ENCODE data around the gene WNT3. TPM values are rescaled to one million over a fixed set of nuclear protein-coding genes. Genes with fewer than 3 reads are reported as not detected.

WNT3 gene
- total RNA-seq, 1 experiment from 2014 or later: 8.8 TPM

DNA sequence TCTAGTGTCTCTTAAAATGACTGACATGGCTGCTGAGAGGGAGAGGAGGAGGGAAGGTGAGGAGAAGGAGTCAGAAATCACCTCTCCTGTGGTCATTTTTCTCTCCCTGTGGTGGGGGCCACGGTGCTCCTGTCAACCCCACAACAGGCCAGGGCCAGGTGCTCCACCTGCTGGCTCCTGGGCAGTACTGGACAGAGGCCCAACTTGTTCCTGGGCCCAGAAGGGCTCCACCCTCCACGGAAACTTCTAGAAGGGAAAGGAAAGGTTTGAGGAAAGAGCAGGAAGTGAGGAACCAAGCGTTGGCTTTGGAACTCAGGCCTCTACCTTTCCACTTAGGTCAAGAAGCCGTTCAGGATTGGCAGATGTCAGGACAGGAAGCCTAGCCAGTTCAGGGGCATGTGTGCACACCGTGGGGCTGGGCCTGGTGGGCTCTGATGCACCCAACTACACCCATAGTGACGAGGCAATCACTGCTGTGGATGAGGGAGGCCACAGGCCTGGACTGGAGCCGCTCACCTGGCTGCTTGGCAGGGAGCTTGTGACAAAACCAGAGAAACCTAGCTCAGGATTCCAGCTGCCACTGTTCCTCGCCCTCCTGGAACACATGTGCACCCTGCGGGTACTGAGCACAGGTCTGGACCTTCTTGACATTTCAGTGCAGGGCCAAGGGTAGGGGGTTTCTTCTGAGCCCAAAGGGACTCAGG lies 36.1 kb downstream of the WNT3 start:
- peaks cover 15% of the 10 kb centered on the region for H3K4me1 ChIP-seq
- ChIA-PET POLR2A (no interaction called here), CTCF (interaction anchor here (0.8 to 1.2 kb wide), 2 partner anchors 19 to 29 kb away, joined by 3 read pairs; no protein-coding TSS in a partner anchor)
- Mint-ChIP-seq H3K9me3 (ENCODE audit: unreplicated experiment) (no peaks in the 10 kb centered on the region), H3K27me3 (ENCODE audit: insufficient read depth, unreplicated experiment) (no peaks in the 10 kb centered on the region), H3K4me3 (ENCODE audit: unreplicated experiment) (no peak overlapping the region), H3K27ac (ENCODE audit: unreplicated experiment) (peak overlapping the region; percentile 80), H3K4me1 (ENCODE audit: low read depth, unreplicated experiment) (peaks cover 7% of the 10 kb centered on the region), H3K36me3 (ENCODE audit: insufficient read depth, unreplicated experiment) (no peaks in the 10 kb centered on the region)
- intact Hi-C loops (cut with micrococcal nuclease; ENCODE audit: unreplicated experiment): no loop called here
- H3K36me3 ChIP-seq (ENCODE audit: control insufficient read depth, insufficient read depth, low read length): no peaks in the 10 kb centered on the region
- H3K4me3 ChIP-seq (ENCODE audit: low read depth, low read length): no peak overlapping the region
- no TSS peak for BruUV-seq (replicated peaks)
- TF ChIP-seq CTCF (IDR thresholded peaks at IDR 0.05; ENCODE audit: insufficient read depth in 1 of 2, low read depth in 1 of 2, low read length in 1 of 2, severe bottlenecking in 1 of 2, unreplicated experiment in 1 of 2): peak; percentile 91 to 95
- no peaks in the 10 kb centered on the region for H3K9me3 ChIP-seq
- peak; percentile 74 to 82 for DNase-seq
- H3K27me3 ChIP-seq (replicated peaks; ENCODE audit: control insufficient read depth, insufficient read depth, low read length): no peaks in the 10 kb centered on the region

- H3K4me1 Mint-ChIP-seq (ENCODE audit: low read depth, unreplicated experiment): peaks cover 7% of the 10 kb centered on the region
These were observed 38.5 kb downstream of the WNT3 start for GRCh38 chr17:46780003-46780373.

More at GRCh38 chr17:46780003-46780373, 38.5 kb downstream of the WNT3 start:
- no peaks in the 10 kb centered on the region for H3K9me3 Mint-ChIP-seq (ENCODE audit: unreplicated experiment)
- no peak for DNase-seq
- H3K36me3 Mint-ChIP-seq (ENCODE audit: insufficient read depth, unreplicated experiment): no peaks in the 10 kb centered on the region
- H3K27me3 ChIP-seq (replicated peaks; ENCODE audit: control insufficient read depth, insufficient read depth, low read length): no peaks in the 10 kb centered on the region
- H3K9me3 ChIP-seq: no peaks in the 10 kb centered on the region
- H3K4me3 ChIP-seq (ENCODE audit: low read depth, low read length): no peak overlapping the region
- no peak overlapping the region for H3K27ac Mint-ChIP-seq (ENCODE audit: unreplicated experiment)
- no peaks in the 10 kb centered on the region for H3K27me3 Mint-ChIP-seq (ENCODE audit: insufficient read depth, unreplicated experiment)
- POLR2A ChIA-PET: no interaction called here
- no peak for TF ChIP-seq CTCF (IDR thresholded peaks at IDR 0.05; ENCODE audit: insufficient read depth in 1 of 2, low read depth in 1 of 2, low read length in 1 of 2, severe bottlenecking in 1 of 2, unreplicated experiment in 1 of 2)
- BruUV-seq (replicated peaks): no TSS peak
- intact Hi-C loops (cut with micrococcal nuclease; ENCODE audit: unreplicated experiment): loop anchor here (2.0 kb wide), 1 partner anchor 31 kb away; no protein-coding TSS in a partner anchor
- CTCF ChIA-PET: no interaction called here
- no peak overlapping the region for H3K4me3 Mint-ChIP-seq (ENCODE audit: unreplicated experiment)
- peaks cover under 1% of the 10 kb centered on the region; the same call in 1 of the 2 replicates for H3K4me1 ChIP-seq
- no peaks in the 10 kb centered on the region for H3K36me3 ChIP-seq (ENCODE audit: control insufficient read depth, insufficient read depth, low read length)
